ENCODE data around the gene TDP1.

- TF ChIP-seq CTCF (IDR thresholded peaks at IDR 0.05; ENCODE audit: borderline replicate concordance, extremely low read depth, low read length, poor library complexity, severe bottlenecking) (no peak), EZH2 (IDR thresholded peaks at IDR 0.05; ENCODE audit: borderline replicate concordance, low read depth, low read length, severe bottlenecking) (no peak)
Observed at GRCh38 chr14:89990218-89990617, 34.5 kb downstream of the TDP1 start.
